Transverse colon (tissue), 4 donors: Measurements from ENCODE around the gene SH3RF3.

ENCODE experiments used
- CTCF ChIP-seq, 5 experiments: fragments of 200-600 bp in 3 of 5; fragments of 450-650 bp in 2 of 5; sonication (generic) in 3 of 5; IDR thresholded peaks; 1 replicate in 2 of 5; 2 replicates in 3 of 5; pipeline ENCODE4 v1.5.1; 2016 to 2017; ENCODE audit warnings: antibody characterized with exemption in 5 of 5, inconsistent platforms in 3 of 5, mild to moderate bottlenecking in 2 of 5, moderate library complexity in 1 of 5
- EP300 ChIP-seq: sonication (generic); formaldehyde crosslinking; IDR thresholded peaks from one replicate; pipeline ENCODE4 v1.6.1; 2017; ENCODE audit warnings: antibody characterized with exemption, low read depth
- POLR2A ChIP-seq: fragments of 450-650 bp; IDR thresholded peaks from one replicate; pipeline ENCODE4 v1.6.1; 2016; ENCODE audit warnings: antibody characterized with exemption, mild to moderate bottlenecking, moderate library complexity
- POLR2AphosphoS5 ChIP-seq, 3 donors: sonication (generic); formaldehyde crosslinking; IDR thresholded peaks; one replicate each; pipeline ENCODE4 v1.6.1; 2016; ENCODE audit warnings: antibody characterized with exemption in 3 of 3

GRCh38 chr2:109382226-109382895 lies 253.4 kb downstream of the SH3RF3 start:
- TF ChIP-seq CTCF (IDR thresholded peaks at IDR 0.05) (no peak), POLR2A (no peak), POLR2AphosphoS5 (IDR thresholded peaks at IDR 0.05) (no peak), EP300 (no peak)
